ENCODE data around the gene JSRP1. TPM values are rescaled to one million over a fixed set of nuclear protein-coding genes. Genes with fewer than 3 reads are reported as not detected.

Gene JSRP1
- total RNA-seq, 2 experiments from 2014 or later: 1.0 TPM

- no peaks in the 10 kb centered on the region for H3K9me3 Mint-ChIP-seq
- POLR2A ChIA-PET: interaction anchor here (0.5 kb wide), 1 partner anchor 578 kb away, joined by 3 read pairs; no protein-coding TSS in a partner anchor
- CTCF ChIA-PET: interaction anchor here (1.5 kb wide), 1 partner anchor 53 kb away, joined by 3 read pairs; no protein-coding TSS in a partner anchor
- H3K4me3 Mint-ChIP-seq: no peak overlapping the region
- DNase-seq: no peak
- no peak for TF ChIP-seq CTCF (IDR thresholded peaks at IDR 0.05)
- no peaks in the 10 kb centered on the region for H3K4me1 Mint-ChIP-seq (ENCODE audit: low read depth)
- H3K27me3 Mint-ChIP-seq: no peaks in the 10 kb centered on the region
- H3K27ac Mint-ChIP-seq: no peak overlapping the region
- no peak for ATAC-seq
- intact Hi-C loops (cut with micrococcal nuclease): no loop called here
- peaks cover 25% of the 10 kb centered on the region for H3K36me3 Mint-ChIP-seq (ENCODE audit: low read depth)
Observed at GRCh38 chr19:2208975-2209374, 47.2 kb downstream of the JSRP1 start.

GRCh38 chr19:2207991-2208860, 48.0 kb downstream of the JSRP1 start:
- ChIA-PET POLR2A (interaction anchor here (0.5 to 1.4 kb wide), 2 partner anchors 25 to 577 kb away, joined by 3 to 4 read pairs; no protein-coding TSS in a partner anchor), CTCF (interaction anchor here (1.5 kb wide), 1 partner anchor 54 kb away, joined by 3 read pairs; no protein-coding TSS in a partner anchor)
- H3K36me3 Mint-ChIP-seq (ENCODE audit: low read depth): peaks cover 23% of the 10 kb centered on the region
- H3K27me3 Mint-ChIP-seq: no peaks in the 10 kb centered on the region
- H3K27ac Mint-ChIP-seq: no peak overlapping the region
- no peak for TF ChIP-seq CTCF (IDR thresholded peaks at IDR 0.05)
- ATAC-seq (peak; percentile 62), DNase-seq (peak; percentile 68)
- no peaks in the 10 kb centered on the region for H3K9me3 Mint-ChIP-seq
- no peaks in the 10 kb centered on the region for H3K4me1 Mint-ChIP-seq (ENCODE audit: low read depth)
- H3K4me3 Mint-ChIP-seq: no peak overlapping the region
- intact Hi-C loops (cut with micrococcal nuclease): no loop called here

- DNase-seq (no peak), ATAC-seq (no peak)
- H3K9me3 Mint-ChIP-seq: no peaks in the 10 kb centered on the region
- no peaks in the 10 kb centered on the region for H3K27me3 Mint-ChIP-seq
- H3K4me1 Mint-ChIP-seq (ENCODE audit: low read depth): no peaks in the 10 kb centered on the region
- no peak overlapping the region for H3K27ac Mint-ChIP-seq
- POLR2A ChIA-PET: no interaction called here
- intact Hi-C loops (cut with micrococcal nuclease): no loop called here
- peaks cover 22% of the 10 kb centered on the region for H3K36me3 Mint-ChIP-seq (ENCODE audit: low read depth)
- no peak for TF ChIP-seq CTCF (IDR thresholded peaks at IDR 0.05)
- CTCF ChIA-PET: no interaction called here
- H3K4me3 Mint-ChIP-seq: no peak overlapping the region
Observed at GRCh38 chr19:2207008-2207407, 49.2 kb downstream of the JSRP1 start.

DNA sequence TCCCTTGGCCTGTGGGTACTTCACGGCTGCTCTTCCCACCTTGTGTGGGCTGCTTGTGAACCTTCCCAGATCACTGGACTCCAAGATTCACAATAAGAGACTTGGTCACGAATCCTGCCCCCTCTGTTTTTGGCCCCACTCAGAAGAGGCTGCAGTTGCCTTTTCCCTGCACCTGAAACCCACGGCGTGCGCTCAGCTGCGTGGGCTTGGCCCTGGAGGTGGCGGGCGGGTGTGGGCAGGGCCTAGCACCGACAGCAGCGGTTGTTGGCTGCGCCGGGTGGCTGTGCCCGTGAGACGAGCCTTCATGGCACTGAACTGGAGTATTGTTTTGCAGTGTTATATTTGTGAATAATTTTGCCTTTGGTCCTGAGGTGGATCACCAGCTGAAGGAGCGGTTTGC, 53.9 kb downstream of the JSRP1 start:
- Mint-ChIP-seq H3K36me3 (ENCODE audit: low read depth) (peaks cover 15% of the 10 kb centered on the region), H3K9me3 (no peaks in the 10 kb centered on the region), H3K4me3 (no peak overlapping the region), H3K27me3 (no peaks in the 10 kb centered on the region), H3K4me1 (ENCODE audit: low read depth) (no peaks in the 10 kb centered on the region), H3K27ac (no peak overlapping the region)
- intact Hi-C loops (cut with micrococcal nuclease): no loop called here
- DNase-seq (no peak), ATAC-seq (no peak)
- ChIA-PET CTCF (interaction anchor here (1.0 kb wide), 1 partner anchor 188 kb away, joined by 3 read pairs; no protein-coding TSS in a partner anchor), POLR2A (no interaction called here)
- no peak for TF ChIP-seq CTCF (IDR thresholded peaks at IDR 0.05)

Small RNA genes within 50 kb of the gene (microRNA-seq; reads per million reads assigned to microRNA genes)
- gene MIR1227 (ENCODE audit: borderline microRNAs expressed, borderline replicate concordance) (3.9 reads per million, percentile 13 among the genes with 10 or more reads in this experiment), gene MIR4321 (ENCODE audit: borderline microRNAs expressed, borderline replicate concordance) (not detected)

Other genes starting within 250 kb of the JSRP1 start
- 10 to 100 TPM; 36.5 to 44.6 TPM for gene BTBD2, start 240.7 kb downstream of the JSRP1 start, total RNA-seq
- gene MKNK2, start 205.2 kb downstream of the JSRP1 start, total RNA-seq: 100 to 1,000 TPM; 323 to 327 TPM
- 100 to 1,000 TPM; 175 to 185 TPM for gene MOB3A, start 160.1 kb downstream of the JSRP1 start, total RNA-seq
- gene IZUMO4, start 159.5 kb downstream of the JSRP1 start, total RNA-seq: 10 to 100 TPM; 22.6 to 23.0 TPM
- gene AP3D1, start 104.9 kb downstream of the JSRP1 start, total RNA-seq: 10 to 100 TPM; 73.7 to 74.1 TPM
- gene DOT1L, start 92.5 kb downstream of the JSRP1 start, total RNA-seq: 10 to 100 TPM; 92.7 to 96.6 TPM
- 10 to 100 TPM; 65.3 to 72.8 TPM for gene PLEKHJ1, start 20.1 kb downstream of the JSRP1 start, total RNA-seq
- gene SF3A2, start 19.6 kb downstream of the JSRP1 start, total RNA-seq: 100 to 1,000 TPM; 157 to 163 TPM
- gene AMH, start 7.1 kb downstream of the JSRP1 start, total RNA-seq: 1 to 10 TPM; 4.5 to 6.1 TPM
- gene PEAK3, start 25.8 kb upstream of the JSRP1 start, total RNA-seq: not detected
- under 1 TPM; 0.16 to 0.27 TPM for gene LINGO3, start 51.7 kb upstream of the JSRP1 start, total RNA-seq
- 100 to 1,000 TPM; 154 to 162 TPM for gene LSM7, start 72.2 kb upstream of the JSRP1 start, total RNA-seq
- gene SPPL2B, start 72.3 kb upstream of the JSRP1 start, total RNA-seq: 10 to 100 TPM; 52.8 to 54.3 TPM
- gene TMPRSS9, start 103.8 kb upstream of the JSRP1 start, total RNA-seq: not detected
- 100 to 1,000 TPM; 113 to 121 TPM for gene TIMM13, start 171.2 kb upstream of the JSRP1 start, total RNA-seq
- 10 to 100 TPM; 90.9 to 96.3 TPM for gene LMNB2, start 200.5 kb upstream of the JSRP1 start, total RNA-seq
- gene GADD45B, start 219.7 kb upstream of the JSRP1 start, total RNA-seq: 100 to 1,000 TPM in 1 of 2 experiments, 10 to 100 TPM in 1; 98.3 to 102 TPM